22Rv1 (cell line): Measurements from ENCODE around the gene IMMP2L.

Experiments
- H3K27ac ChIP-seq: fragments of 450-650 bp; 2 replicates; pipeline ENCODE4 v1.5.1; 2017
- ZFX ChIP-seq: fragments of 450-650 bp; IDR thresholded peaks from 2 replicates; pipeline ENCODE4 v1.6.1; 2017; ENCODE audit warnings: antibody characterized with exemption, borderline replicate concordance
- TF ChIP-seq, protein P1 (sequence below): fragments of 450-650 bp; IDR thresholded peaks from 2 replicates; pipeline ENCODE4 v1.5.1; 2017; ENCODE audit warnings: mild to moderate bottlenecking

IMMP2L gene

DNA sequence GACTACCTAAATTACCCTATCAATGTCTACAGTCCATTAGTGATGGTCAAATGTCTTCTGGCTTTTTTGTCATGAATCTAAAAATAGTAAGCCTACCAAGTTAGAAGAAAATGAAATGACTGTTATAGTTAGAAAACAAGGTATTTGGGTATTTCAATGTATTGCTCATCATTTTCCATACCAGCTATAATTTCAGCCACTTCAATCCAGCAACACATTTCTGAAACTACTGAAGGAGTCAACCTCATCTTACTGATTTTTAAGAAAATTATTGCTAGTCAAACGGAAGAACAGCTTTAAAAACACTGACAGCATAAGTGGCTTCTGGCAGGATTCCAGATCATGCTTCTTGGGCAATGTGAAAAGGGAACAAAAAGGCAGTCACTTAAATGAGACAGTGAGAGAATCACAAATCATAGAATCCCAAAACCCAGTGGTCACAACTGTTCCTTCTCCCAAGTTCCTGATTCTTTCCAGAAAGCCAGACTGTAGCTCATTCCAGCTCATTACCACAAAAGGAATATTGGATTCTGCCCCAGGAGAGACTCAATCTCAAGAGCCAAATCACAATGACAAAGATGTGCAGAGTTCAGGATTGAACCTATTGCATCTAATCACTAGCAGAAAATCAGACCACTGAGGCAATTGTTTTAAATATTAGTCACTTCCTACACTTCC, 532.6 kb downstream of the IMMP2L start:
- no peak for TF ChIP-seq ZFX
- TF ChIP-seq, protein P1, sequence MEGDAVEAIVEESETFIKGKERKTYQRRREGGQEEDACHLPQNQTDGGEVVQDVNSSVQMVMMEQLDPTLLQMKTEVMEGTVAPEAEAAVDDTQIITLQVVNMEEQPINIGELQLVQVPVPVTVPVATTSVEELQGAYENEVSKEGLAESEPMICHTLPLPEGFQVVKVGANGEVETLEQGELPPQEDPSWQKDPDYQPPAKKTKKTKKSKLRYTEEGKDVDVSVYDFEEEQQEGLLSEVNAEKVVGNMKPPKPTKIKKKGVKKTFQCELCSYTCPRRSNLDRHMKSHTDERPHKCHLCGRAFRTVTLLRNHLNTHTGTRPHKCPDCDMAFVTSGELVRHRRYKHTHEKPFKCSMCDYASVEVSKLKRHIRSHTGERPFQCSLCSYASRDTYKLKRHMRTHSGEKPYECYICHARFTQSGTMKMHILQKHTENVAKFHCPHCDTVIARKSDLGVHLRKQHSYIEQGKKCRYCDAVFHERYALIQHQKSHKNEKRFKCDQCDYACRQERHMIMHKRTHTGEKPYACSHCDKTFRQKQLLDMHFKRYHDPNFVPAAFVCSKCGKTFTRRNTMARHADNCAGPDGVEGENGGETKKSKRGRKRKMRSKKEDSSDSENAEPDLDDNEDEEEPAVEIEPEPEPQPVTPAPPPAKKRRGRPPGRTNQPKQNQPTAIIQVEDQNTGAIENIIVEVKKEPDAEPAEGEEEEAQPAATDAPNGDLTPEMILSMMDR: no peak
- no peak overlapping the region for H3K27ac ChIP-seq

DNA sequence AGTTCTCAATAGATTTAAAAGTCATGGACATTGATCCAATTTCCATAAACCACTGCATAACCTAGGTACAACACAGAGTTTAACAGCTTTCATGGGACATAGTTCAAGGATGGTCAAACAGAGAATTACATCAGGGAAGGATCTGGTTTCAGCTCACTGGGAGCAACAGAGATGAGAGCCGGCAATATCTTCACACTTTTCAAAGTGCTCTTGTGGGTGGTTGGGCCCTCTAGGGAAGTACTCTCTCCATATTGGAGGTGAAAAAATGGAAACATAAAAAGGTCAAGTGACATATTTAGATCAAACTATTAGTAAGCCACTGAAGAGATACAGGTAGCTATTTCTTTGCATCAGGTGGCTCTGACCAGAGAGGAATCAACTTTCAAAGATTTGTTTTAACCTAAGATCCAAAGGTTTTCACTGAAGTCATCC, 533.1 kb downstream of the IMMP2L start:
- TF ChIP-seq ZFX: no peak
- TF ChIP-seq, protein P1: no peak
- no peak overlapping the region for H3K27ac ChIP-seq

DNA sequence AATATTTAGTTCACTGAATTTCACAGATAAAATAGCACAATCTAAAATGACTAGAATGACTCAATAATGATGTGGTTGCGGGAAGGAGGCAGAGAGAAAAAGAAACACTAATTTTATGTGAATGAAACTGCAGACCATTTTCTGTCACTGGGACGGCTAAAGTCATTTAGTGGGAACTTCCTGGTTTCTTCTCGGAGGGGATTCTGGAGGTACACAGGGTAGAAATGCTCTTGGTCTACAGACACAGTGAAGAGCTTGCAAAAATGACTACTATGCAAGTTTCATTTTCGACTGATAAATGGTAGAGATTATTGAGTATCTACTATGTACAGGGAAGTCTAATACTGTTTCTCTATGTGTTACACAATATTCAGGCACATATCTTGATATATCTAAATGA, 534.9 kb downstream of the IMMP2L start:
- TF ChIP-seq, protein P1: no peak
- no peak for TF ChIP-seq ZFX
- H3K27ac ChIP-seq: no peak overlapping the region

DNA sequence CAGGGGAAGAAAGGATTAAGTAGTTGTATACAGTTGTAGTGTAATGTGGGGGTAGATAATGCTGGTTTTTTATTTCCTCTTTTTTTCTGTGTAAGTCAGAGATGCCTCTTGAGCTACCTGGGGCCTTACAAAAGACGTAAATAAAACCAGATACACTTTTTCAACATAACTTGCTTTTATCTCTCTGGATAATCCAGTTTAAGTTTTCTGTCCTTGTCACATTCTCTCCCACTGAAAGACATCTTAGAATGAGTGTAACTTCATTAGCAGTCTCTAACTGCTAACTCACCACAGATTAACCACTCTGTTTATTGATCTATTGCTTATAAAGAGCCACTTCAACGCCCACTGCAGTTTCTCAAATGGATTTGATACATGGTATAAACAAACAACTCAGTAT, 535.5 kb downstream of the IMMP2L start:
- TF ChIP-seq, protein P1: no peak
- no peak for TF ChIP-seq ZFX

DNA sequence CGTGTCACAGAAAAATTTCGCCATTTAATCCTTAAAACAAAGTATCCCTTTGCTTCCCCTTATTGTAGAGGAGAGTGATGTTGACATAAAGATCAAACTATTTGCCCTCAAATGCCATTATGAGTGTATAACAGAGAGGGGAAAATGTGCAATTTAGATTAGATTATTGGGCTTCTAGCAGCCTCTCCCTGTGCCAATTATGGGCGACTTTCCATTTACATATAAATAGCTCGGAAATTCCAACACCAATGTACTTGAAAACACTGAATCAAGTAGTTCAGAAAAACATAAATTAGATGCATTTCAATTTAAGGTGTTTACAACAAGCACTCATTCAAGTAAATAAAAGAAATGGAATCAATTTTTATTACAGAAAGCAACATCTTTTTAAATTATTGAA, 535.9 kb downstream of the IMMP2L start:
- H3K27ac ChIP-seq: no peak overlapping the region
- TF ChIP-seq, protein P1: no peak
- TF ChIP-seq ZFX: no peak

More for the DNA sequence above, 535.5 kb downstream of the IMMP2L start:
- no peak overlapping the region for H3K27ac ChIP-seq

DNA sequence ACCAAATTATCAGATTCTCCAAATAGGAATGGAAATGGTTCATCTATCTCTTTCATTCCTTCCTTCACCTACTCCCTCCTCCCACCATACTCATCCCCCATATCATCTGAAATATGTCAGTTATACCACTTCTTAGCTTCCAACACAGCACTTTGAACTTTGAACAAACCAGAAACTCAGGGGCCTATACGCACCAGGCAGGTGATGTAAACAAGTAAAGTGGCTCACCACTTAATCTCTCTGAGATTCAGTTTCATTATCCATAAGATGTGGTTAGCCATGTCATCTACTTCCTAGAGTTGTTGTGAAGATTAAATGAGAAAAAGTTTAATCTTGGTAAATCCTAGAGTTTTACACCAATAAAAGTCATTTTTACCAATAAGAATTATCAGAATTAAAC, 537.3 kb downstream of the IMMP2L start:
- no peak for TF ChIP-seq ZFX
- TF ChIP-seq, protein P1: no peak
- H3K27ac ChIP-seq: no peak overlapping the region

DNA sequence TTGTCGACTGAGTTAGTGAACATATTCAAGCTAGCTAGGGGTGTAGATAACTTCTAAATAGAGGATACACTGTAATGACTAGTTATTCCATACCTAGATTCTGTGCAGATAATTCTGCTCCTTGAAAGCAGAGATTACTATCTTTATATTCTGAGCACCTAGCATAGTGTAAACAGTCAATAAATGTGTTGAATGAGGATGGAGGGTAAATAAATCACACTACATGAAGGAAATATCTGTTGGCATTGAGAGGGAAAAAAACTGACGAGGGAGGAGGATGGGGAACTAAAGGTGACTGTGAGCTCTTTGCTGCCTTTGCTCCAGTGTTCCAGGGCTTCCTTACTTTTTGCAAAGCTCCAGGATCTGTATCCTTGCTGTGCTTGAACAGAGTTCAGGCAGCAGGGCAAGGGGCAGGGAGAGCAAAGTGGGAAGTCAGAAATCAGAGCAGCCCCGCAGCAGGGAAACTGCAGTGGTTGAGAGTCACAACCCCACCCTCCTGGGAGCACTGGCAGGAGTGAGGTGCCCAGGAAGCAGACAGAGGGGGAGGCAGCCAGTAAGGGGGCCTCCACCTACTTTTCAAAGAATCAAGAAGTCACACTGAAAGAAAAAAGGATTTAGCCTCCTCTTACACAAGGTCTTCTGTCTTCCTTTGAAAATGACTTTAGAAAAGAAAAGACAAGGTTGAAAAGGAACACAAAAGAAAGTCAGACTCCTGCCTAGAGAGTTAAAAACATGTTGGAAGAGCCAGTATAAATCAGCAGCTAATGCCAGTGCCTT, 543.1 kb downstream of the IMMP2L start:
- no peak for TF ChIP-seq ZFX
- TF ChIP-seq, protein P1: no peak
- H3K27ac ChIP-seq: no peak overlapping the region
